Measurements from ENCODE around the gene HOXA3.

HOXA3 gene

DNA sequence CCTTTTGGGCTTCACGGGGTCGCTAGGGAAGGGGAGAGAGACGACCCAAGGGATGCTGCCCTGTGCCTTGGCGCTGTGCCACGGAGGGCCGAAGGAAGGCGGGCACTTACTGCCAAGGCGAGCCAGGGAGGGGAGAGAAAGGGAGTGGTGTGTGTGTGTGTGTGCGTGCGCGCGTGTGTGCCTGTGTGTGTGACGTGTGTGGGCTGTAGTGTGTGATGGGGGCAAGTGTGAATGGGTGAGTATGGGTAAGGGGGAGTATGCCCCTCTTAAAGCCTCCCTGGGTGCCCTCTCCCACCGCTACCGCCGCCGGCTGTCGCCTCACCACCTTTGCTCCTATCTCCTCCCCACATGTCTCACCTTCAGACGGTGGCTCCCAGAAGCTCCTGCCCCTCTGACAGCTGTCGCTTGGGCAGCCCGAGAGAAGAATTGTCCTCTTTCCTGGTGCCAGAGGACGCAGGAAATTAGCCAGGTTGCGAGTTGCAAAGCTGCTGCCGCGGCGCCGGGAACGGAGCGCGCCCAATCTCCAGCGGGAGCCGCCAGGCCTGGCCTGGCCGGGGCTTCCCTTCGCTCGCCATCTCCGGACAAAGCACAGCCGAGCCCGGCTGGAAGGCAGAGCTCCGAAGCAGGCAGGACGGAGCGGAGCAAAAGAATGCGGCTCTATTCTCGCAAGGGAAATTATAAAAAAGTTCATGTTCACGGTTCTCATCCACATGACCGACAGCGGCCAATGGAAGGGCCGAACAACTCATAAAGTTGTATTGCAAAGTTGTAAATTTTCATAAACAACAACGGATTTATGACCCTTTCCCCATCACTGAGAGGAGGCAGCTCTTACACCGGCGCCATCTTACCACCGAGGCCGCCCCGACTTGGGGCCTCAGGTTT, at the start of gene HOXA3:
TSS of gene HOXA3 (minus strand) at position 653 of the 885 bp plus-strand sequence. CDS start 41,943 bp downstream, outside the sequence.
- no peak for DNase-seq (ENCODE audit: low read depth, low spot score)

DNA sequence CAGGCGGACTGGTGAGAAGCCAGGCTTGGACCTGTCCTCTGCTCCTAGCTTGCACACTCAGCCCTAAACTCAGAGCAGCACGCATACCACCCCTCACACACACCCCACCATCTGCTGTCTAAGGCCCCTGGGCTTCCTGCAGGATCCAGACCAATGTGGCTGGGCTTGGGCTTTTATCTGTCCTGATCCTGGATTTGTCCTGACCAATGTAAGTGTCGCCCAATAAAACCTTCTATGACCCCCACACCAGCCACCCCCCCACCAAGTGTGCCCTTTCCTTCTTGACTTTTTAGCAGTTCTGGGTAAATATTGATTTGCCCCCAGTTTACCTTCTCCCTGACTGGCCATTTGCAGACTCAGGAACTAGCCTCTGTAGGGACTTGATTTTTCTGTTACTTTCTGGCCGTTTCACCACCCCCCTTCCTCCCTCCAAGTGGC, 49.2 kb upstream of the HOXA3 start:
- DNase-seq (ENCODE audit: low read depth, low spot score) = no peak

DNA sequence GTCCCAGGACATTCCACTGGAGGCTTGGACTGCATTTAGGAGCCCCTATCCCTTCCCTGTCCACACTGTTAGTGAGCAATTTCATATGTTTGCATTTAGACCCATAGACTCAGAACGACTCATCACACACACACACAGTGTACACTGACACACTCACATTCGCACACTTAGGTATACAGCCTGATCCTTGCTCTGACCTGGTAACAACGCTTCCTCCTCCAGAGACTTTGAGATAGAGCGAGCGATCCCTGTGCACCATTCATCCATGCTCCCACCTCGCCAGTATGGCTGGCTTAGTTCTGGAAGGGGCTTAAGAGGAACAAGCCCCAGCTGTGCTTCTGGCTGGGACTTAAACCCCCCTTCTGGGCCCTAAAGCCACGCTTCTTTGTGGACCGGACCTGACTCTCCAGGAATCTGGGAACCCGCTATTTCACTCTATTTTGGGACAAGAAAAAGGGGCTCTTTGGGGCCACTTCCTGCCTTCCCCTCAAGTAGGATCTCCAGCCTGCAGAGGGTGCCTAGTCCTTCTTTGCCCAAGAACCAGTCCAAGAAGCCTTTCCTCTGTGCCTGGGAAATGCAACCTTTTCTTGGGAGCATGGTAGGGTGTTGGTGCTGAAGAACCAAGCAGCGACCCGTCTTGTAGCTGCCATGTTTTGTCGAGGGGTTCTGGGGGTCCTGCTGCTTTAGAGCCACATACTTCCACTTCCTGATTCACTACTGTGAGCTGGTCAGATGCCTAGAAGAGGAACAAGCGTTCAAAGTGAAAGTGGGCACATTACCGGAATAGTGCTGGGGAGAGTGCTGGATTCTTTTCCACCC, 48.6 kb upstream of the HOXA3 start:
- no peak for DNase-seq (ENCODE audit: low read depth, low spot score)

DNA sequence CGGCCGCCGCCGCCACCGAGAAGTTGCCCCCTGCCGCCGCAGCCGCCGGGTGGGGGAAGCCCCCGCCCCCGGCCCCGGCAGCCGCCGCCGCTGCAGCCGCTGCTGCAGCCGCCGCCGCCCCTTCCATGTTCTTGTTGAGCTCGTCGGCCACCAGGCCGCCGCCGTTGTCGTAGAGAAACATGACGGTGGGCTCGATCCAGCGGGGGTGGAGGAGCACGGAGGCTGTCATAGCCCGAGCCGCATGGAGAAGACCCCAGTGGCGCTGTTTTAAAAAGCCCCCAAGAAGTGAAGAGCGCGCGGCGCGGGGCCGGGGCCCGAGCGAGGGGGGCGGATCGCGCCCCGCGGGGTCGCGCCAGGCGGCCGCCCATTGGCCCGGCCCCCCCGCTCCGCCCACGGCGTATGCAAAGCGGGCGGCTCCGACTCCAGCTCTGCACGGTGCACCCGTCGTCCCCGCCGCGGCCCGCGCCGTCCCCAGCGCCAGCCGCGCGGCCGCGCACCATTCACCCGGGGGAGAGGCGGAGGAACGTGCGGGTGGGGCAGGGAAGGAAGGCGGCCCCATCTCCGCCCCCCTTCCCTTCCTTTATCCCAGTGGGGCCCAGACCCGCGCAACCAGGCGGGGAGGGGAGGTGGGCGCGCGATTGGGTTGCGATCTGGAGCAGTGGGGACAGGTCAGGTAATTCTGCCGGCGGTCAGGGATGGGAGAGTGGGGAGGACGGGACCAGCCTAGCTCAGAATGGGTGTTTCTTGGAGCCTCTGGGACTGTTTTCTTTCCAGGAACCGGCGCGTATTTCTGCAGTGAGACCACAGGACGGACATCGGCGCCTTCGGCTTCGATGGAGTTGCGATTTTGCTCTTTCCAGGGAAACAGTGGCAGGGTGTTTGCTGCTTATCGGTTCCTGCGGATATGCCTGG, 47.7 kb upstream of the HOXA3 start, which contains the start of gene HOXA13:
TSS of gene HOXA13 (minus strand) at position 243 of the 912 bp plus-strand sequence. CDS start at position 229, 14 bp downstream.
- no peak for DNase-seq (ENCODE audit: low read depth, low spot score)

DNA sequence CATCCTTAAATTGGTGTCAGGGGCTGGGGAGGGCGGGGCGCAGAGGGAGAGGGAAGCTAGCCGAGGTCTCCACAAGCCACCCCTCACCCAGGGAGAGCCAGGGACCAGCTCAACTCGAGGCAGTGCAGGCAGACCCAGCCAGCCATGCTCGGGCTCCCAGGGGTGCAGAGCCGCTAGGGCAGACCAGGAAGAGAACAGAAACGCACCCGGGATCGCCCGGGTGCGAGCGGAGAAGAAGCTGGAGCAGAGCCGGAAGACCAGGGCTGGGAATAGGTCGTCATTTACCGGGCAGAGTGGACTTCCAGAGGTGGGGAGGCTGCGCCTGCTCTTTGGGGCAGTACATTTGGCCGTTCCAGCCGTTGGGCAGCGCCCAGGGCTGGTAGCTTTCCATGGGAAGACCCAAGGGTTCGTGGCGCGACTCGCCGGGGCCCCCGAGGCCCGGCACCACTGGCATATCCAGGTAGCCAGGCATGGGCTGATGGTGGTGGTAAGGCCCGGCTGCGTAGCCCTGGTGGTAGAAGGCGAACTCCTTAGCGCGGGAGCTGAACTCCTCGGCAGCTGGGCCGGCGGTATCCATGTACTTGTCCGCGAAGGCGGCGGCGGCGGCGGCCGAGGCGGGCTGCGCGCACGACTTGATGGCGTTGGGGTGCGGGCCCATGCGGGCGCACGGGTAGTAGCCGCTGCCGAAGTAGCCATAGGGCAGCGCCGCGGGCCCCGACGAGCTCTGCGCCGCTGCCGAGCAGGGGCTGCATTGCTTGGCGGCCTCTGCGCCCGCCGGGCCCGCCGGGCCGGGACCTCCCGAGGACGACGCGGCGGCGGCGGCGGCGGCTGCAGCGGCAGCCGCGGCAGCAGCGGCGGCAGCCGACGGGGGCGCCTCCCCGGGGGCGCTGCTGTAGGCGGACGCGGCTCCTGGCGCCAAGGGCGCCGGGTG, 46.8 kb upstream of the HOXA3 start:
- no peak for DNase-seq (ENCODE audit: low read depth, low spot score)

DNA sequence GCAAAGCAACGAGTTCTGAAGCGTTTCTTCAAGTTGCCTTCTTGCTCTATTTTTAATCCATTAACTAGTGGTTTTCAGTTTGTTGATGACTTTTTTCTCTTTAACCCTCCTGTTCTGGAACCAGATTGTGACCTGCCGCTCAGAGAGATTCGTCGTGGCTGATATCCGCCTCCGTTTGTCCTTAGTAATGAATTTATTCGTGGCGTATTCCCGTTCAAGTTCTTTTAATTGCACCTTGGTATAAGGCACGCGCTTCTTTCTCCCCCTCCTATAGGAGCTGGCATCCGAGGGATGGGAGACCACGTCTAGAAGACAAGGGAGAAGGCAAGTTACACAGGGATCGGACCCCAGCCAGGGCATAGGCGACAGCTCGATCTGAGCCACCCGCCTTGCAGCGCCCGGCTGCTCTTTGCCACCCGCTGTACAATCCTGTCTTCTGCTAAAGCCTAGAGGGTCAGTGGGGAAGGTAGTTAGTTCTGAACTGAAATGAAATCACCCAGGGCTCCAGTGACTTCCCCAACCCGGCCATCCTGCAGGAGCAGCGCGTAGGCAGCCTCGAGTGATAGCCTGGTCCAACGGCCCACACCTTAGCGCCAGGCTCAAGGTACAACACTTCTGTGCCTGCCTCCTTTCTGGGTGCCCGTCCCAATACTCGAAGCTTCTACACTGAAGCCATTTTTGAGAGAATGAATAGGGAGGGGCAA, 45.9 kb upstream of the HOXA3 start:
- DNase-seq (ENCODE audit: low read depth, low spot score) = no peak

DNA sequence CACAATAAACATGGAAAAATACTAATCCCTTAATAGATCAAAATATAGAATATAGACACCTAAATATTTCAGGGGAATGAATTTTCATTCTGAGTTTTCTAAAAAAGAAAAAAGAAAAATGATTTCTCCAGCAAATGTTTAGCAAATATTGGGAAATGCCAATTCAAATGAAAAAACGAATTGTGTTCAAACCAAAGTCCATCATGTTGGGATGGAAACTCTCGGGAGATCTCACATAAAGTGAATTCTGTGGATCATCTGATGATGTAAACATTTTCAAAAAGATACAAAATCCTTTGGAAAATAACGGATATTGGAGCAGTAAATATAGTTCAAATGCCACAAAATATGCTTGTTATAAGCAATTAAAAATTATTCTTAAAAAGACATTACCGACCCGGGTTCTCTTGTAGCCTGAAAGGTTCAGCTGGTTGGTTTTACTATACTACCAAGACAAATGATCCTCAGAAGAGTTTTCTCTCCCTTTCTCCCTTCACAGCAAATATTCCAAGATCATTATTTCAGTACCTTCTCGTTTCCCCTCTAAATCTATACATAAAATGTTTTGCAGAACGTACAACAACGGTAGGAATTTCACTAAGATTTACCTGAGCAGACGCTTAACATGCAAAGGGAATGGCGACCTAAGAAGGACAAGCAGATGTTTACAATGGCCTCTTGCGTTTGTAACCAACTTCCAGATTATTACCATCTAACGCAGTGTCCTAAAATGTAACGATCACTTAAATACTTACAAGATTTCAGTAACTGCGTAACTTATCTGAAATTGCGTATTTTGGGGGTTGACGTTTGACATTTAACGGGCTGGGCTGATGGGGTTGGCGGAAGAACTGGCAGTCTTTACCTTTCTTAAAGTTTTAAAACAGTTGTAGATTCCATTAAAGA, 45.0 kb upstream of the HOXA3 start:
- no peak for DNase-seq (ENCODE audit: low read depth, low spot score)

DNA sequence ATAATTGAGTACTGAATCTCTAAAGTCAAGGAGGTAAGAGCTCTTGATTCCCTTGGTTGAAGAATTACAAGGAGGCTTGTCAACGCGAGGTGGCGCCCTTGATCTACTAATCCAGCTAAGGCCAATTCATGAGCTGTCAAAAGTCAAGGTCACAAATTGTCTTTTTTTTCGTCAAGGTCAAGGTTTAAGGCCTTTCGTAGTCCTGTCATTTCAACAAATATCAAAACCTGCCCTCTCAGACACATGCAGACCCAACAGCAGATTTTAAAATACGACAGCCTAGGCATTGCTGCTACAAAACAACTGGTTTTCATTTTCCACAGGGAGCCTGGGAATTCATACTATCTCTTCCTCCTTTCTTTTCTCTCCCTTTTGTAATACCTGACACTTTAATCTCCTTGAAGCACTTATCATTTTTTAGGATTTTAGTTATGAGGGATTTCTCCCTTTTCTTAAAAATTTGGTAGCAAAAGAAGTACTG, 43.9 kb upstream of the HOXA3 start:
- peak; percentile 67 for DNase-seq (ENCODE audit: low read depth, low spot score)

DNA sequence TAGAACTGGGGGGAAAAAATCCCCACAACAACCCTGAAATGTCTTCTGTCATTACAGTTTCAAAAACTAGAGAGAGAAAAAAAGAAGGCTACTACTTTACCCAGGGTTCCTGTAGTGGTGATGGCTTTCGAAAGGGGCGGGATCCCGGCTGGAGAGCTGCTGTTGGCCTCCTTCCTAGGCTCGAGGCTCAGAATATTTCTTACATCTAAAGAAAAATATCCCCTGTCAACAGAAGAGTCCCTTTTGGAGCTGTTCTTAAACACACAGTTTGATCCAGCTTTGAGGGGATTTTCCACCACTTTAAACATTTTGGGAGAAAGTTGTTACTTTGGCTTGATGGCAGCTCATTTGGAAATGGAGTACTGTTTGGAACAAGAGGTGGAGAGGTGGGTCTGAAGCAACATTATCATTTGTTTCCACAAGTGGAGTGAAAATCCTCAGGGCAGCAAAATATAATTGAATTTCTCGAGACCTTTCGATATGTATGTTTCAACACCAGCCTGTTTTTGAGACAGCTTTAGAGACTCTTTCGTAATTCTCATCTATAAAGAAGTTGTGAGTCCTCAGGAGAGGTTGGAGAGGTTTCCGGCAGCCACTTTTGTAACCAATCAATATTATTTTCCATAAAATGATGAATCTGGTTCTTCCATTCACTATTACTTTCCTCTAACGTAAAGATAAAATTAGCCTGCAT, 42.5 kb upstream of the HOXA3 start:
- DNase-seq (ENCODE audit: low read depth, low spot score) = no peak

DNA sequence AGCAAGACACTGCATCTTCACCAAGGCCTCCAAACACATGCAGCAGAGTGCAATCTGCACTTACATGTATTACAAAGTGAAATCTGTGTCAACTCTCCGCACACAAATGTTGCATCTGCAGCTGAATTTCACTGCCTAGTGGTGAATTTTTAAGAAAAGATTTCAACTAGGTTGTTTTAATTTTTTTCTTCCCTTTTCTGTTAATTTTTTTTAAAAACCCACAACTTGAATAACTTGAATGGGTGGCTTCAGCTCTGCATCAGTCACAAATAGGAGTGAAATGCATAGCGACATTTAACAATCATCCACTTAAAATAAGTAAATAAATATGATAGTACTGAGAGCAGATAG, 41.6 kb upstream of the HOXA3 start:
- no peak for DNase-seq (ENCODE audit: low read depth, low spot score)

DNA sequence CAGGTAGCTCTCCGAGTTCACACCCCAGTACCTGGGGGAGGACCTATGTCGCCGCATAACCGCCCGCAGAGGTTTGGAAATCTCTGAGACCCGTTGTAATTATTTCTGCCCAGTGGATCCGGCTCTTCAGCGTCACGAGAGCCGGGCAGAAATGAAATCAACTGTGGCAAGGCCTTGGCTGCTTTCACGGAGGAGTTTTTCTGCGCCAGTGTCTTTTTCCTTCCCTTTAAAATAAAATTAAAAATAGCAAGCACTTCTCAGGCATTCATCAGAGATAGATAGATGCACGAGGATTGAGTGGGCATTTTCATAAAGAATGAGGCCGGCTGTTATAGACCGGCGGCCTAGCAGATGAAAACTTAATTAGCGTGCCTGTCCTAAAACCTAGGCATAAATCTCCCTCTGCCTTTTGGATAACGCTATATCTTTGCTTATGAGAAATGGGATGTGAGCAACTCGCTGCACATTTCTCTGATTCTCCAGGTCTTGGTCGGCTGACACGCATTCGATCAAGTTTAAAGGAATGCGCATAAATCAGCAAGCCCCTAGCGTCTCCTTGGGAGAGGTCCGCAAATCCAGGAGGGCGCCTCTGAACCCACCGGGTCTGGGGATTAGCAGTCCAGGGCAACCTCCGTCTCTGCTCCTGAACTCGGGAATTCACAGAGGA, 41.1 kb upstream of the HOXA3 start:
- no peak for DNase-seq (ENCODE audit: low read depth, low spot score)

DNA sequence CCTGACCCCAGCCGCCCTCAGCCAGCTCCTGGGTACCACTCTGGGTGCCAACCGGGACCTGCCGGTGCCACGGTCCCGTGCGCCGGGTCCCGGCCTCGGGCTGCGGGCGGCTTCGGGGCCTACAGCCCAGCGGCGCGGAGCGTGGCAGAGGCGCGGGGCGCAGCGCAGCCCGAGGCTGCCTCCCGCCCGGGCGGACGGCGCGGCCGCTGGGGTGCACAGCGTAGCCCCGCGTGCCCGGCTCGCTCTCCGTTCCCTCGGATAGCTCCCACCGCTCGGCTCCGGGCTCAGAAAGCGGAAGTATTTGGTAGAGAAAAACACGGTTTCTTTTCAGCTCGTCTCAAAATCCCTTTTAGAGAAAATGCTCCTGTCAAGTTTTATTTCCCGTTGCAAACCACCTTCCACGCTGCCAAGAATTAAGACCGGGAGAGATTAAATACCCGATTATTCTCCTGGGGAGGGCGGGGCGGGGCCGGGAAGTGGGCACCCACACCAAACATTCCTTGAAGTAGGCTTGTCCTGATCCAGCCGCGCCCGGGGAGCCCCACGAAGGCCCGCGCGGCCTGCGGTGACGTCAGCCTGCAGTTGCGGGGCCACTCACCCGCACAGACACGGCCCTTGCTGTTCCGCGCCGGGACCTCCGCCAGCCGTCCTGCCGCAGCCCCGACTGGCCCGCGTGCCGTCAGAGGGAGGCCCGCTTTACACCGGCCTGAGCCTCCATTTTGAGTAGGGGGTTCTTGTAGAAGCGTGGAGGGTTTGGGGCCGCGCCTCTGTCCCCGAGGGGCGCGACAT, 40.4 kb upstream of the HOXA3 start:
- no peak for DNase-seq (ENCODE audit: low read depth, low spot score)

DNA sequence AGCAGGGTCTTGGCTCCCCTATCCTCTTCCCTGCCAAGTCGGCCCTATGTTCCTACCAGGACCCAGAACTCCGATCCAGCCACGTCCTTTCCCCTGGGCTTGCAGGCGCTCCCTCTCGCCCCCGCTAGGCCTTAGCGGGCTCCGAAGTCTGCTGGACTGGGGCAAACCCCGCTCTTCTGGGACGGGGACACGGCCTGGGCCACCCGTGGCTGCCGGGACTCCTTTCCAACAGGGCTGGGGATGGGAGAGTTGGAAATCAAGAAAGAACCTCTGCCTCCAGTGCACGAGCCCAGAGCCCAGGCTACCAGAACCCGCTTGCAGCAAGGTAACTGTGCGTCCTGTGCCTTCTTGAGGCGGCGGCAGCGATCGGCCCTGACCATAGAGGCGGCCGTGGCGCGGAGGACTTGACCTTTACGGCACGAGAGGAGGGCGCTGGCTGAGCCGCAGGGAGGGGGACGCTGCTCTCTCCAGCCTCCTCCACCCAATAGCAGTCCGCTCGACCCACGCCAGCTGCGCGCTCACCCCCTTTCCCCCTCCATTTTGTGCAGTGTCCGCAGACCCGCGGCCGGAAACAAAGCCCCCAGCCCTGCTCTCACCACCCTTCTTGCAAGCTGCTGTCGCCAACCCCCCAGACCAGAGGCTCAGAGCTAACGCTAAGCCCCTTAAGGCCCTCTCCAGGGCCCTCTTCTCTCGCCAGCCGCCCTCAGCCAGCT, 39.6 kb upstream of the HOXA3 start:
- no peak for DNase-seq (ENCODE audit: low read depth, low spot score)

DNA sequence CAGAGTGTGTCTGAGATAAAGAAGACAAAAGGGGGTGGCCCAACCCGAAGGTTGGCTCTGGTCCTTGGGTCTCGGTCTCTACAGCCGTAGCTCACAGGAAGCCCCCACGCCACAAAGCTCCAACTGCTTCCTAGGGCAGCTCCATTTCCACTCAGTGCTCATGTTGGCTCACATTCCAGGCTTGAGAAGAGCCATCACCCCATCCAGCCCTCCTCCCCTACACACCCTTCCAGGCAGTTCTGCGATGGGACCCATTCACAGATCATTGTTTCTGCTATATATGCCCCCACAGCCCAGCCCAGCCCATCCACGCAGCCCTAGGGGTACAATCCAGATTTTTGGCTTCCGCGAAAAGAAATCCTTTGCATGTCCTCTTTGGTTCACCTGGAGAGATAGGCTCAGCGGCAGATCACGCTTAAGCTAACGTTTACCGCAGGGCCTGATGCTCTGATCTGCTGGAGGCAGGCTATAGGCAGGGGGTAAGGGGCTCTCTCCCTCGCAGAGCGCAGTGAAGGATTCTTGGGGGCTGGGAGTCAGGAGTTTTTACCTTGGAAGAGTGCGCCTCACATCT, 38.9 kb upstream of the HOXA3 start:
- DNase-seq (ENCODE audit: low read depth, low spot score) = no peak

DNA sequence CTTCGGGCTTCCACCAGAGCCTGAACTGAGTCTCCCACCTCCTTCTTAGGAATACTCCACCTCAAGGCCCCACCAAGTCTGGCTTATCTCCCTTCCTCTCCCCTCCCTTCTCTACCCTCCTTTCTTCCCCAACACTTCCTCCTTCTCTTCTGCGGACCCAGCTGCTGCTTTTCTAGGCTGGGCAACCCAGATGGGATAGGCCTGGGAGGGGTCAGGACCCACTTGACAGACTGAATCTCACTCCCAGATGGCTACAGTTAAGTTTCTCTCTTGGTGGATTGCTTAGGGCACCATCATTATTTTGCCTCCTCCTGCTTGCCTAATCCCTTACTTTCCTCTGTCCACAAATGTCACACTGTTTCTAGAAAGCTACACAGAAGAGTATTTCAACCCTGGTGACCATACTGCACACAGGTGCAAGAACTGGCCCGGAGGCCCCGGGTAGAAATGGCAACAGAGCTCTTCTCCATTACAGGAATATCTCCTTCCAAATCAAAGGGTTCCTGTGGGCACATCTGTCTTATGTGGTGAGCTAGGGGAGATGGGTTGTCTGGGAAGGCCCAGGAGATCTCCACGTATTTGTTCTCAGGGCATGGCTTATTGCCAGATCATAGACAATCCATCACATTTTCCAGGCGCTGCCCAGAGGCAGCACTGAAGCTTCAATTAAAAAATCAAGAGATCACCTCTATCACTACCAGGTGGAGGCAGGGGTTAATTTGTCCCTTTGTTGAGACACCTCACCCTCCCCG, 37.8 kb upstream of the HOXA3 start:
- DNase-seq (ENCODE audit: low read depth, low spot score) = no peak
